GM12873 (cell line): ENCODE results near the gene USP32.

ENCODE experiments used
- CTCF ChIP-seq: IDR thresholded peaks from 2 replicates; pipeline ENCODE4 v1.5.1; 2012; ENCODE audit warnings: low read depth, mild to moderate bottlenecking, moderate library complexity, low read length, control low read depth; ENCODE audit not compliant: insufficient read depth; ENCODE audit errors: missing control alignments

USP32 gene

GRCh38 chr17:60386147-60387058, 5.5 kb downstream of the USP32 start:
- TF ChIP-seq CTCF, result no peak

DNA sequence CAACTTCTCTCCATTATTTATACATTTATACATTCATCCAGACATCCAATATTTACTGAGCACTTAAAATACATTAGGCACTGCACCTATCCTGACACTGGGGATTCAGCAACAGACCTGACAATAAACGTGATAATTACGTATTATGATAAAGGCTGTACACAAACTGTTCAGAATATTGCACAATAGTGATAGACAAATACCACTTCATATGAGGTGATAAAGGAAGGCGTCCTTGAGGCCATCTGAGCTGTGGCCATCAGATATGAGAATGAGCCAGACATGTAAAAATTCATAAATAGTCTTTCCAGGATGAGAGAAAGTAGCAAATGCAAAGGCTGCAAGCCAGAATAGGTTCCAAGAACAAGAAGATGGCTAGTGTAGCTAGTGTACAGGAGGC, 8.6 kb downstream of the USP32 start:
- TF ChIP-seq CTCF, result no peak

DNA sequence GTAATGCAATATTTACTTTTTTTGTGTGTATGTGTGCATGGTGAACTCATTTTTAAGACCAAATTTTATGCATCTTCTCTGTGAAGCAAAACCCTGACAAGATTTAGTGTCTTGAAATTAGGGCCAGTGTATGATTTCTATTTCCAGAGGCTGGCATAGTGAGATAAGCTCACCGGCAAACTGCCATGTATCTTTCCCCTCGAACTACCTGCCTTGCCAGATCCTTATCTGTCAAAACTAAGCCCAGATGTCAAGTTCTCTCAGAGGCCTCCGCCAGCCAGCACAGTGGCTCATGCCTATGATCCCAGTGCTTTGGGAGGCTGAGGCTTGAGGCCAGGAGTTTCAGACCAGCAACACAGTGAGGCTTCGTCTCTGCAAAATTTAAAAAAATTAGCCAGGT, 10.0 kb downstream of the USP32 start:
- TF ChIP-seq CTCF, result no peak

GRCh38 chr17:60372790-60373483, 19.0 kb downstream of the USP32 start:
- TF ChIP-seq CTCF, result no peak

DNA sequence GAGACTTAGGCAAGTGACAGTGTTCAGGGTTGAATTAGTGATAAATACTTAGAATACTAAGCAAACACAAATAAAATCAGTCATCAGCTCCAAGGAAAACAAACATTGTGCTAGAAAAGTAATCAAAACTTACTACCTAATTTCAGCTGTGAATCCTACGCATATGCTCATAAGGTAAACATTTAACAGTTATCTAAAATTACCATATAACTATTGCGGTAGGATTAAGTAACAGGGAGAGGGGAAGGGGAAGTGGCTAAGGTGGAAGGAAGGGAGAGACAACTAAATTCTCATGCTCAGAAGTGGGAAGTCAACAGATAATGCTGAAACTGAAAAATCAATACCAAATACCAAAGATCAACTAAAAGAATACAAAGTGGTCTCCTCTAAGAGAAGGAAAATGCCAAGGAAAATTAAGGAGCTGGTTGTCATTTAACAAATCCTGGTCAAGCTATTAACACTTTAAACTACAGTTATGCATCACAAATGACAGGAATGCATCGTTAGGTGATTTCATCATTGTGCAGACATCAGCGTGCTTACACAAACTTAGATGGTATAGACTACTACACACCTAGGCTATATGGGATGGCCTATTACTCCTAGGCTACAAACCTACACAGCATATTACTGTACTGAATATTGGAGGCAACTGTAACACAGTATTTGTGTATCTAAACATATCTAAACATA, 20.0 kb downstream of the USP32 start:
- no peak for TF ChIP-seq CTCF

GRCh38 chr17:60371416-60371815, 20.5 kb downstream of the USP32 start:
- TF ChIP-seq CTCF, result no peak

- TF ChIP-seq CTCF, result no peak
Observed at GRCh38 chr17:60369727-60370126, 22.2 kb downstream of the USP32 start.
